MCF 10A (cell line): ENCODE data around the gene KAZN. TPM values are rescaled to one million over a fixed set of nuclear protein-coding genes. Genes with fewer than 3 reads are reported as not detected.

ENCODE experiments used
- BruUV-seq: library from RNA; stranded (reverse); fragments of 400-500 nt; replicated peaks from 2 replicates; lab custom pipeline; 2021; lab: Mats Ljungman, UMichigan
- CTCF ChIA-PET: fragments of 300-600 bp; sonication (Branson Sonifier 250); formaldehyde crosslinking; extraction: SDS; loops from one replicate; lab custom pipeline; 2021; ENCODE audit warnings: antibody characterized with exemption, inconsistent platforms; lab: Yijun Ruan, JAX
- POLR2A ChIA-PET: fragments of 300-600, 350-650 bp; sonication (Branson Sonifier 250); formaldehyde crosslinking; extraction: SDS; loops from one replicate; lab custom pipeline; 2020; ENCODE audit warnings: antibody characterized with exemption, inconsistent platforms; lab: Yijun Ruan, JAX
- DNase-seq: peaks from one replicate; pipeline ENCODE4 v3.0.0-alpha.2; 2018; ENCODE audit not compliant: unreplicated experiment
- H3K27ac Mint-ChIP-seq: one replicate; pipeline ENCODE4 v1.8.0; 2022; ENCODE audit warnings: mild to moderate bottlenecking, low read depth, mixed read lengths; ENCODE audit not compliant: unreplicated experiment
- H3K27me3 Mint-ChIP-seq: one replicate; pipeline ENCODE4 v1.8.0; 2022; ENCODE audit warnings: mixed read lengths; ENCODE audit not compliant: insufficient read depth, unreplicated experiment
- H3K36me3 Mint-ChIP-seq: one replicate; pipeline ENCODE4 v1.8.0; 2022; ENCODE audit warnings: mild to moderate bottlenecking, moderate library complexity, mixed read lengths; ENCODE audit not compliant: insufficient read depth, unreplicated experiment
- H3K4me1 Mint-ChIP-seq: one replicate; pipeline ENCODE4 v1.8.0; 2022; ENCODE audit warnings: mixed read lengths; ENCODE audit not compliant: insufficient read depth, unreplicated experiment
- H3K4me3 Mint-ChIP-seq: one replicate; pipeline ENCODE4 v1.8.0; 2022; ENCODE audit warnings: mild to moderate bottlenecking, moderate library complexity, mixed read lengths; ENCODE audit not compliant: unreplicated experiment
- H3K9me3 Mint-ChIP-seq: one replicate; pipeline ENCODE4 v1.8.0; 2022; ENCODE audit warnings: mixed read lengths; ENCODE audit not compliant: unreplicated experiment
- intact Hi-C: fragments of 100-400 bp; cut with micrococcal nuclease; formaldehyde crosslinking; loops from 2 replicates; pipeline ENCODE4 v1.14.1; 2022
- total RNA-seq: library from RNA; stranded (reverse); gene quantifications from 2 replicates; pipeline ENCODE4 v1.2.3, GENCODE V29; 2022
- TF ChIP-seq, protein P1 (sequence below): fragments of 200-600 bp; IDR thresholded peaks from one replicate; pipeline ENCODE4 v1.8.0; 2022; ENCODE audit warnings: antibody characterized with exemption, mild to moderate bottlenecking; ENCODE audit not compliant: unreplicated experiment

KAZN gene
- total RNA-seq, 1 experiment from 2014 or later: 3.3 TPM

DNA sequence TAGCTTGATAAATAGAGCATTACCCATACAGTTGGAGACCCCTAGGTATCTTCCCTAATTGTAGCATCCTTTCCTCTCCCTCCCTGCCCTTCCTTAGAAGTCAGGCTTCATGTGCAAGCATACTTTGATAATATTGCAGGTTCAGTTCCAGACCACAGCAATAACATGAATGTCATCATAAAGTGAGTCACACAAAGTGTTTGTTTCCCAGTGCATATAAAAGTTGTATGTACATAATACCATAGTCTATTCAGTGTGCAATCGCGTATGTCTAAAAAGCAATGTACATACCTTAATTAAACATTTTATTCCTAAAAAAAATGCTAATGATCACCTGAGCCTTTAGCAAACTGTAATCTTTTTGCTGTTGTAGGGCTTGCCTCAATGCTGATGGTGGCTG is 33.4 kb upstream of the KAZN start:
- Mint-ChIP-seq H3K27me3 (no peaks in the 10 kb centered on the region), H3K4me1 (no peaks in the 10 kb centered on the region), H3K4me3 (no peak overlapping the region), H3K36me3 (peaks cover 6% of the 10 kb centered on the region), H3K27ac (no peak overlapping the region), H3K9me3 (no peaks in the 10 kb centered on the region)
- ChIA-PET POLR2A (interaction anchor here (0.8 to 1.5 kb wide), 2 partner anchors 9 to 43 kb away, joined by 3 to 4 read pairs; no protein-coding TSS in a partner anchor), CTCF (no interaction called here)
- TF ChIP-seq, protein P1, sequence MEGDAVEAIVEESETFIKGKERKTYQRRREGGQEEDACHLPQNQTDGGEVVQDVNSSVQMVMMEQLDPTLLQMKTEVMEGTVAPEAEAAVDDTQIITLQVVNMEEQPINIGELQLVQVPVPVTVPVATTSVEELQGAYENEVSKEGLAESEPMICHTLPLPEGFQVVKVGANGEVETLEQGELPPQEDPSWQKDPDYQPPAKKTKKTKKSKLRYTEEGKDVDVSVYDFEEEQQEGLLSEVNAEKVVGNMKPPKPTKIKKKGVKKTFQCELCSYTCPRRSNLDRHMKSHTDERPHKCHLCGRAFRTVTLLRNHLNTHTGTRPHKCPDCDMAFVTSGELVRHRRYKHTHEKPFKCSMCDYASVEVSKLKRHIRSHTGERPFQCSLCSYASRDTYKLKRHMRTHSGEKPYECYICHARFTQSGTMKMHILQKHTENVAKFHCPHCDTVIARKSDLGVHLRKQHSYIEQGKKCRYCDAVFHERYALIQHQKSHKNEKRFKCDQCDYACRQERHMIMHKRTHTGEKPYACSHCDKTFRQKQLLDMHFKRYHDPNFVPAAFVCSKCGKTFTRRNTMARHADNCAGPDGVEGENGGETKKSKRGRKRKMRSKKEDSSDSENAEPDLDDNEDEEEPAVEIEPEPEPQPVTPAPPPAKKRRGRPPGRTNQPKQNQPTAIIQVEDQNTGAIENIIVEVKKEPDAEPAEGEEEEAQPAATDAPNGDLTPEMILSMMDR: no peak
- DNase-seq: no peak
- BruUV-seq: no TSS peak
- intact Hi-C loops: loop anchor here (10.0 kb wide), 1 partner anchor 460 kb away; no protein-coding TSS in a partner anchor

DNA sequence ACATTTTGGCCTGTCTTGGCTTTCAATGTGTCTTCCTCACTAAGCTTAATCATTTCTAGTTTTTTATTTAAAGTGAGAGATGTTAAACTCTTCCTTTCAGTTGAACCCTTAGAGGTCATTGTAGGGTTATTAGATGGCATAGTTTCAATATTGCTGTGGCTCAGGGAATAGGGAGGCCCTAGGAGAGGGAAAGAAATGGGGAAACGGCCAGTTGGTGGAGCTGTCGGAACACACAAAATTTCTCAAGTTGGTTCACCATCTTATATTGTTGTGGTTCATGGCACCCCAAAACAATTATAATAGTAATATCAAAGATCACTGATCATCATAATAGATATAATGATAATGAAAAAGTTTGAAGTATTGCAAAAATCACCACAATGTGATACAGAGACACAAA is 31.4 kb upstream of the KAZN start:
- Mint-ChIP-seq H3K27me3 (no peaks in the 10 kb centered on the region), H3K36me3 (peaks cover 6% of the 10 kb centered on the region), H3K27ac (no peak overlapping the region), H3K4me3 (no peak overlapping the region), H3K4me1 (no peaks in the 10 kb centered on the region), H3K9me3 (no peaks in the 10 kb centered on the region)
- TF ChIP-seq, protein P1: no peak
- BruUV-seq: no TSS peak
- POLR2A ChIA-PET: no interaction called here
- DNase-seq: peak; percentile 26
- CTCF ChIA-PET: interaction anchor here (0.6 to 1.7 kb wide), 4 partner anchors 285 to 636 kb away, joined by 3 to 6 read pairs (median 3); no protein-coding TSS in a partner anchor
- intact Hi-C loops: loop anchor here (1.0 to 10.0 kb wide), 2 partner anchors 458 to 479 kb away; no protein-coding TSS in a partner anchor

DNA sequence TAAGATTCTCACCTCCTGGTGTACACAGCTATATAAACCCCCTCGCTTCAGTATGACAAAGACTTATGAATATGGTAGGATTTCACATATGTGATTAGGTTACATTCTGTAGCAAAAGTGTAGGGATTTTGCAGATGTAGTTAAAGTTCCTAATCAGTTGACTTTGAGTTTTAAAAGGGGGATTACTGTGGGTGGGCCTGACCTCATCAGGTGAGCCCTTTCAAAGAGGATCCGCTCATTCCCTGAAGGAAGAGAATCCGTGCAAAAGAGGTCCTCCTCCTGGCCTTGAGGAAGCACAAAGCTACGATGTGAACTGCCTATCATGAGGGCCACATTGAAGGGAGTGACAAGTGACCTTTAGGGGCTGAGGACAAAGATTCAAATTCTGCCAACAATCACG is 30.6 kb upstream of the KAZN start:
- Mint-ChIP-seq H3K9me3 (no peaks in the 10 kb centered on the region), H3K27me3 (no peaks in the 10 kb centered on the region), H3K4me3 (no peak overlapping the region), H3K4me1 (no peaks in the 10 kb centered on the region), H3K36me3 (peaks cover 6% of the 10 kb centered on the region), H3K27ac (no peak overlapping the region)
- no peak for DNase-seq
- TF ChIP-seq, protein P1: no peak
- intact Hi-C loops: loop anchor here (1.0 to 10.0 kb wide), 2 partner anchors 457 to 478 kb away; no protein-coding TSS in a partner anchor
- BruUV-seq: no TSS peak
- ChIA-PET POLR2A (no interaction called here), CTCF (no interaction called here)

DNA sequence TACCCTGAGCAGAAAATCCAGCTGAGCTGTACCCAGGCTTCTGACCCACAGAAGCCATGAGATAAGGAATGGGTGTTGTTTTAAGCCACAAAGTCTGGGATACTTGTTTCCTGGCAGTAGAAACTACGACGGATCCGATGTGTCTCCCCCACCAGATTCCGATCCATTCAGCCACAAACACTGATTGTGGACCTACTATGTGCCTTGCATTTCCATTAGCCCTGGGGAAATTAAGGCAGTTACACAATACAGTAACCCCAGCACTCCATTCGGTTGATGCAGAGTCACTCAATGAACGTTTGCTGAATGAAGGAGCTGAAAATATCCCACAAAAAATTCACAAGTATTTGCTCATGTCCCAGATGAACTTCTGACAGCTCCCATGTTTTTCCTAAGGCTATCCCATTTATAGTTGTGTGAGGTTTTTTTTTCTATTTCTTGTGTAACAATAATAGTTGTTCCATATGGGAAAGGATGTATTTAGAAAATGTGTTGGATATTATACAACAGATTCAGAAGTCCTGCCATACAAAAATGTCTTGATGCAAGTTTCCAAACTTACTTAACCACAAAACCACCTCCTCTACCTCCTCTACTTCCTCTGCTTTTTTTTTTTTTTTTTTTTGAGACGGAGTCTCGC is 29.6 kb upstream of the KAZN start:
- ChIA-PET POLR2A (no interaction called here), CTCF (interaction anchor here (0.6 kb wide), 2 partner anchors 311 to 606 kb away, joined by 3 to 4 read pairs; no protein-coding TSS in a partner anchor)
- DNase-seq: no peak
- H3K36me3 Mint-ChIP-seq: peaks cover 5% of the 10 kb centered on the region
- intact Hi-C loops: loop anchor here (10.0 kb wide), 1 partner anchor 456 kb away; no protein-coding TSS in a partner anchor
- H3K4me1 Mint-ChIP-seq: no peaks in the 10 kb centered on the region
- no peaks in the 10 kb centered on the region for H3K27me3 Mint-ChIP-seq
- BruUV-seq: no TSS peak
- TF ChIP-seq, protein P1: no peak
- no peak overlapping the region for H3K27ac Mint-ChIP-seq
- H3K9me3 Mint-ChIP-seq: no peaks in the 10 kb centered on the region
- H3K4me3 Mint-ChIP-seq: no peak overlapping the region
